Measurements from ENCODE around the gene RPS18. TPM values are rescaled to one million over a fixed set of nuclear protein-coding genes. Genes with fewer than 3 reads are reported as not detected.
A peak's percentile ranks its signal among the peaks of the same experiment; 100 is the strongest.

The RPS18 gene
- total and polyA plus RNA-seq, 10 of the 15 experiments (the other 5 are each of a cell fraction or from before 2014, with no cell fraction given), result 4,228 to 20,828 (median 7,406) TPM

DNA sequence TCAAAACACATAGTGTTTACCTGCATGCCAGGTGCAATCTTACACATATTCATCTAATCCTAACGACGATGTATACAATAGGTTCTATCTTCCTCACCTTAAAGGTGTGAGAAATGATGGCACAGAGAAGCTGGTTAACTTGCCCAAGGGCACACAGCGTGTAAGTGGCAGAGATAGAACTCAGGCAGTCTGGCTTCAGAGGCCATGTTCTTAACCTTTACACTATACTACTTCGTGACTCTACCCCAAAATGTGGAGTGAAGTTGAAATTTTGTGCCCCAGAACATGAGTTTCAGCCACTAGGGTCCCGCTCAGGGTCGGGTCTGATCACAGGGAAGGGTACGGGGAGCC lies 783 bp upstream of the RPS18 start:
- Histone ChIP-seq H3K9ac (ENCODE audit: control insufficient read depth, insufficient read depth, low read length) (peak overlapping the region; percentile 81), H3K79me2 (ENCODE audit: control insufficient read depth, insufficient read depth, low read length) (peaks cover 57% of the 10 kb centered on the region), H3K27me3 (replicated peaks in 1 of 2; ENCODE audit: control insufficient read depth in 2 of 2, insufficient read depth in 2 of 2, low read length in 1 of 2) (no peaks in the 10 kb centered on the region), H3K9me3 (replicated peaks; ENCODE audit: control insufficient read depth, insufficient read depth, low read length) (no peaks in the 10 kb centered on the region), H3K4me1 (ENCODE audit: control insufficient read depth, insufficient read depth, low read length) (peaks cover 13% of the 10 kb centered on the region), H3K4me2 (ENCODE audit: control insufficient read depth, insufficient read depth) (peak overlapping the region; percentile 75), H2AFZ (ENCODE audit: control insufficient read depth, low read depth, low read length) (peak overlapping the region; percentile 97), H3K36me3 (ENCODE audit: control insufficient read depth in 2 of 2, insufficient read depth in 2 of 2, low read length in 1 of 2) (peaks cover 19 to 26% of the 10 kb centered on the region in 2 experiments), H3K27ac (ENCODE audit: control insufficient read depth, insufficient read depth) (peak overlapping the region; percentile 97), H4K20me1 (ENCODE audit: control insufficient read depth, insufficient read depth) (peaks cover 6% of the 10 kb centered on the region), H3K4me3 (peak overlapping the region; percentile 88)
- in situ Hi-C loops (cut with MboI), result no loop called here
- POLR2A ChIA-PET, result interaction anchor here (0.5 to 5.4 kb wide), 20 partner anchors 10 to 416 kb away, joined by 3 to 60 read pairs (median 6); partner anchors contain the start of genes HLA-DPB1, PFDN6, RGL2 and RING1
- DNase-seq (ENCODE audit: low read depth, low spot score), result no peak
- 3% methylated on average over 7 of the region's 7 CpGs for WGBS (ENCODE audit: insufficient coverage, insufficient replicate concordance, low lambda C conversion rate, missing lambda C conversion rate)
- intact Hi-C loops (cut with micrococcal nuclease; ENCODE audit: unreplicated experiment), result no loop called here
- FAIRE-seq, result no peak
- RAD21 ChIA-PET (ENCODE audit: unreplicated experiment), result interaction anchor here (0.9 to 2.1 kb wide), 9 partner anchors 18 to 308 kb away, joined by 3 to 11 read pairs (median 4); partner anchors contain the start of genes BAK1, PFDN6, RING1 and WDR46
- SMC1A ChIA-PET (ENCODE audit: uncharacterized antibody, unreplicated experiment), result interaction anchor here (0.9 to 2.0 kb wide), 9 partner anchors 12 to 160 kb away, joined by 4 to 8 read pairs (median 6); partner anchors contain the start of genes PFDN6, RGL2, RING1 and WDR46
- peak; percentile 42 for ATAC-seq
- TSS peak; percentile 85 for BruUV-seq (replicated peaks)
- CTCF ChIA-PET, result interaction anchor here (1.2 to 3.6 kb wide), 10 partner anchors 10 to 195 kb away, joined by 3 to 23 read pairs (median 4); partner anchors contain the start of genes HLA-DPB1, RING1 and ZBTB22
- peak; percentile 85; the same call in 1 of the 2 replicates for TF ChIP-seq WRNIP1 (IDR thresholded peaks at IDR 0.05; ENCODE audit: borderline replicate concordance, low read depth, low read length)
- TF ChIP-seq SIX5 (IDR thresholded peaks at IDR 0.05; ENCODE audit: low read depth, low read length, severe bottlenecking), result no peak
- no peak for TF ChIP-seq BCL3 (IDR thresholded peaks at IDR 0.05; ENCODE audit: borderline replicate concordance, insufficient read depth, low read depth, low read length, poor library complexity, severe bottlenecking)
- no peak for TF ChIP-seq TARDBP (IDR thresholded peaks at IDR 0.05; ENCODE audit: borderline replicate concordance)
- TF ChIP-seq SKIL (IDR thresholded peaks at IDR 0.05; ENCODE audit: low read depth, poor library complexity, severe bottlenecking), result no peak
- peak; percentile 38 for TF ChIP-seq CUX1 (IDR thresholded peaks at IDR 0.05; ENCODE audit: insufficient replicate concordance, low read depth, low read length)
- TF ChIP-seq, protein P1, sequence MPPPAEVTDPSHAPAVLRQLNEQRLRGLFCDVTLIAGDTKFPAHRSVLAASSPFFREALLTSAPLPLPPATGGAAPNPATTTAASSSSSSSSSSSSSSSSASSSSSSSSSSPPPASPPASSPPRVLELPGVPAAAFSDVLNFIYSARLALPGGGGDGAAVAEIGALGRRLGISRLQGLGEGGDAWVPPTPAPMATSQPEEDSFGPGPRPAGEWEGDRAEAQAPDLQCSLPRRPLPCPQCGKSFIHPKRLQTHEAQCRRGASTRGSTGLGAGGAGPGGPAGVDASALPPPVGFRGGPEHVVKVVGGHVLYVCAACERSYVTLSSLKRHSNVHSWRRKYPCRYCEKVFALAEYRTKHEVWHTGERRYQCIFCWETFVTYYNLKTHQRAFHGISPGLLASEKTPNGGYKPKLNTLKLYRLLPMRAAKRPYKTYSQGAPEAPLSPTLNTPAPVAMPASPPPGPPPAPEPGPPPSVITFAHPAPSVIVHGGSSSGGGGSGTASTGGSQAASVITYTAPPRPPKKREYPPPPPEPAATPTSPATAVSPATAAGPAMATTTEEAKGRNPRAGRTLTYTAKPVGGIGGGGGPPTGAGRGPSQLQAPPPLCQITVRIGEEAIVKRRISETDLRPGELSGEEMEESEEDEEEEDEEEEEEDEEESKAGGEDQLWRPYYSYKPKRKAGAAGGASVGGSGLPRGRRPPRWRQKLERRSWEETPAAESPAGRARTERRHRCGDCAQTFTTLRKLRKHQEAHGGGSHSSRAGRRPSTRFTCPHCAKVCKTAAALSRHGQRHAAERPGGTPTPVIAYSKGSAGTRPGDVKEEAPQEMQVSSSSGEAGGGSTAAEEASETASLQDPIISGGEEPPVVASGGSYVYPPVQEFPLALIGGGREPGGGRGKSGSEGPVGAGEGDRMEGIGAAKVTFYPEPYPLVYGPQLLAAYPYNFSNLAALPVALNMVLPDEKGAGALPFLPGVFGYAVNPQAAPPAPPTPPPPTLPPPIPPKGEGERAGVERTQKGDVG (CRISPR knock-in tag; IDR thresholded peaks at IDR 0.05), result 0 out of 2 replicates have a peak, but pooled peaks have one; percentile 8
- TF ChIP-seq YY1 (IDR thresholded peaks at IDR 0.05; ENCODE audit: low read depth, low read length), result no peak
- peak; percentile 88; the same call in 1 of the 2 replicates for TF ChIP-seq SMARCA5 (IDR thresholded peaks at IDR 0.05)
- TF ChIP-seq NFXL1 (IDR thresholded peaks at IDR 0.05; ENCODE audit: borderline replicate concordance), result peak; percentile 77; the same call in 1 of the 2 replicates
